ENCODE data around the gene IGSF11.
A peak's percentile ranks its signal among the peaks of the same experiment; 100 is the strongest.
"Not testable (repeated sequence)": the region's sequence is repeated elsewhere in the genome, so short reads cannot be mapped to it uniquely, and the experiment has no call there.

IGSF11 gene

DNA sequence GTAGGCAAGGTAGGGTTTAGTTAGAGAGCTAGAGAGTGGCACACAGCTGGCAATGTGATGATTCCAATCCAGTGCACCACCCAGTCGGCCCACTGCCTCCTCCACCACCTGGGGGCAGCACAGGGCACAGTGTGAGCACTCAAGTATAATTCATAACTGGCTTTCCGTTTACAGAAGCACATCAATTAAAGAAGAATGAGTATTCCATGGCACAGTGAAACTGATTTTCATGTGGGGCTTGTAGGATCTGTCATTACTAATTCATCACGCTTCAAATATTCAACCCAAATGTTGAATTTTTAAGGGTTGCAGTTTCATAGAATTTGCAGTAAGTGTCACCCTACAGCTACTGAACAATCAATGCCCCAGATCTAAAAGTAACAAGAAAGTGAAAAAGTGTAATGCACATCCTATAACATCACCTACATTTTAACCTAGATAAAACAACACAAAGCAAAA, 149.9 kb downstream of the IGSF11 start:
- Mint-ChIP-seq H3K27ac (no peak overlapping the region), H3K27me3 (peaks cover 5% of the 10 kb centered on the region), H3K9me3 (no peaks in the 10 kb centered on the region), H3K4me1 (peaks cover 15% of the 10 kb centered on the region), H3K36me3 (no peaks in the 10 kb centered on the region), H3K4me3 (peak overlapping the region; percentile 34)

DNA sequence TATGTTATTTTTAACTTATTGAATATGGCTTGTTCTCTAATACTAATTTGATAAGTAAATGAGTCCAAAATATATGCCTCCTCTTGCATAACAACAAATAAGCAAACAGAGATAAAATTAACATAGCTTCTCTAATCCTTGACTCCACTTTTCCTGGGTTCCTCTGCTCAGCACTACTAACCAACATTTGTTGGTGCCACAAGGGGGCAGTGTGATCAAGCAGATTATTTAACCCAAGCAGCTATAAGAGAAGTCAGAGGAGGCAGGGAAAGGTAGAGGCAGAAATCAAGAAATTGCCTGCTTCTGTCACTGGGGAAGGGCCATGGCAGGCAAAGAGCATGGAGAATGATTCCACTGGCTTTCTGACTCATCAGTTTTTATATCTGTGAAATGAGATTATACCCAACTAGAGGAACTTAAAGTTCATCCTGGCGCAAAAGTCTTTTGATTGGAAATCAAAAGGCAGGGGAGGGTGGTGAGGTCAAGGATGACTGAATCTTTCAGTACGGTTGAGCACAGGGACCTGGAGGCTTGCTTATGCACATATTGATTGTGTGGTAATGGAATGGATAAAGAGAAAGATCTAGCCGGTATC, 152.2 kb downstream of the IGSF11 start:
- Mint-ChIP-seq H3K9me3 (no peaks in the 10 kb centered on the region), H3K27me3 (peaks cover 5% of the 10 kb centered on the region), H3K4me3 (no peak overlapping the region), H3K36me3 (no peaks in the 10 kb centered on the region), H3K27ac (no peak overlapping the region), H3K4me1 (peaks cover 7% of the 10 kb centered on the region)

DNA sequence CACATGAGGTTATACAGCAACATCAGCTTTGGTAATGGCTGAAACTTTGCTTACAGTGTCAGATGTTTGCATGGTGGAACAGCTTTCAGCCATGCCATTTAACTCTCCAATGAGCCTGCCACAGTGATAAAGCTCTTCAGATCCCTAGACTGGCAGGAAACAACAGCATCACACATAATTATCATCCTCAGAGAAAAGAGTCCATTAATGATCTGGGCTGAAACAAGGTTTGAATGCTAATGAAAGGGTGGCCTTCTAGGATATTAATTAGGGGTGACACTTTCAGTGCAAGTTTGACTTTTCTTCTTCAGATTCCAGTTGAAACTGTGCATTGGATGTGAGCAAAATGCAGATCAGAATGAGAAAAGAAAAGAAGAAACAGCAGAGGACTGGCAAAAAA, 166.6 kb downstream of the IGSF11 start:
- no peak overlapping the region for H3K4me3 Mint-ChIP-seq
- H3K36me3 Mint-ChIP-seq: peaks cover 9% of the 10 kb centered on the region
- H3K27me3 Mint-ChIP-seq: peaks cover 16% of the 10 kb centered on the region
- no peak overlapping the region for H3K27ac Mint-ChIP-seq
- H3K9me3 Mint-ChIP-seq: peaks cover 15% of the 10 kb centered on the region
- no peaks in the 10 kb centered on the region for H3K4me1 Mint-ChIP-seq

- H3K9me3 Mint-ChIP-seq: no peaks in the 10 kb centered on the region
- no peak overlapping the region for H3K27ac Mint-ChIP-seq
- peaks cover 17% of the 10 kb centered on the region for H3K27me3 Mint-ChIP-seq
- no peak overlapping the region for H3K4me3 Mint-ChIP-seq
- H3K36me3 Mint-ChIP-seq: no peaks in the 10 kb centered on the region
- no peaks in the 10 kb centered on the region for H3K4me1 Mint-ChIP-seq
Measured at GRCh38 chr3:118863731-118864322, 170.8 kb downstream of the IGSF11 start.

GRCh38 chr3:118859950-118860349, 174.7 kb downstream of the IGSF11 start:
- Mint-ChIP-seq H3K9me3 (peaks cover 4% of the 10 kb centered on the region), H3K36me3 (no peaks in the 10 kb centered on the region), H3K27me3 (peaks cover 10% of the 10 kb centered on the region), H3K4me3 (no peak overlapping the region), H3K4me1 (no peaks in the 10 kb centered on the region), H3K27ac (no peak overlapping the region)

- not testable (repeated sequence) for H3K4me3 Mint-ChIP-seq, H3K36me3 Mint-ChIP-seq, H3K27me3 Mint-ChIP-seq, H3K9me3 Mint-ChIP-seq, H3K4me1 Mint-ChIP-seq, H3K27ac Mint-ChIP-seq
Measured at GRCh38 chr3:118851466-118852193, 183.0 kb downstream of the IGSF11 start.

DNA sequence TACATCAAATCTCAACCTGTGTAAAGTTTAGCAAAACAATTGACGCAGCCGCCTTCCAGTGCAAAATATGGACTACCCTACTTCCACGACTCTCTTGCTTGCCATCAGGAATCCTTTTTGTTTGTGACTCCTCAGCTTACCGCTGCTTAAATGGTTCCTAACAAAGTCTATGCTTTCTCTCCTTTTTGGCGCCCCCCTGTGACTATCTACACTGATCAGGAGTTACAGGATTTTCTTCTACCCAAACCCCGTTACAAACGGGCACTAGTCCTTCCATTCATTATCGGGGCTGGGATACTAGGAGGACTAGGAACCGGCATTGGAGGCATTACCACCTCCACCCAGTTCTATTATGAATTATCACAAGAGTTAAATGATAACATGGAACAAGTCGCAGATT, 184.0 kb downstream of the IGSF11 start:
- Mint-ChIP-seq H3K4me3 (no peak overlapping the region), H3K36me3 (no peaks in the 10 kb centered on the region), H3K4me1 (no peaks in the 10 kb centered on the region), H3K27me3 (peaks cover 2% of the 10 kb centered on the region), H3K9me3 (no peaks in the 10 kb centered on the region), H3K27ac (no peak overlapping the region)

All from activated naive CD4-positive, alpha-beta T cell treated with anti-CD3 and anti-CD28 coated beads, Interleukin-2, amount 50 U/mL, for 24 hours (primary cell).